Erythroblast (primary cell): ENCODE results near the gene DNAJB6.
A peak's percentile ranks its signal among the peaks of the same experiment; 100 is the strongest.

Experiments
- DNase-seq, 2 experiments: peaks; one replicate each; lab custom pipeline; 2025; lab: John Stamatoyannopoulos, UW
- GATA1 ChIP-seq: IDR thresholded peaks from 2 replicates; pipeline ENCODE4 v1.6.1; 2011; ENCODE audit warnings: low read depth, mild to moderate bottlenecking, control low read depth, low read length, moderate library complexity
- POLR2A ChIP-seq: IDR thresholded peaks from 2 replicates; pipeline ENCODE4 v1.6.1; 2011; ENCODE audit warnings: mild to moderate bottlenecking, low read length

The DNAJB6 gene

DNA sequence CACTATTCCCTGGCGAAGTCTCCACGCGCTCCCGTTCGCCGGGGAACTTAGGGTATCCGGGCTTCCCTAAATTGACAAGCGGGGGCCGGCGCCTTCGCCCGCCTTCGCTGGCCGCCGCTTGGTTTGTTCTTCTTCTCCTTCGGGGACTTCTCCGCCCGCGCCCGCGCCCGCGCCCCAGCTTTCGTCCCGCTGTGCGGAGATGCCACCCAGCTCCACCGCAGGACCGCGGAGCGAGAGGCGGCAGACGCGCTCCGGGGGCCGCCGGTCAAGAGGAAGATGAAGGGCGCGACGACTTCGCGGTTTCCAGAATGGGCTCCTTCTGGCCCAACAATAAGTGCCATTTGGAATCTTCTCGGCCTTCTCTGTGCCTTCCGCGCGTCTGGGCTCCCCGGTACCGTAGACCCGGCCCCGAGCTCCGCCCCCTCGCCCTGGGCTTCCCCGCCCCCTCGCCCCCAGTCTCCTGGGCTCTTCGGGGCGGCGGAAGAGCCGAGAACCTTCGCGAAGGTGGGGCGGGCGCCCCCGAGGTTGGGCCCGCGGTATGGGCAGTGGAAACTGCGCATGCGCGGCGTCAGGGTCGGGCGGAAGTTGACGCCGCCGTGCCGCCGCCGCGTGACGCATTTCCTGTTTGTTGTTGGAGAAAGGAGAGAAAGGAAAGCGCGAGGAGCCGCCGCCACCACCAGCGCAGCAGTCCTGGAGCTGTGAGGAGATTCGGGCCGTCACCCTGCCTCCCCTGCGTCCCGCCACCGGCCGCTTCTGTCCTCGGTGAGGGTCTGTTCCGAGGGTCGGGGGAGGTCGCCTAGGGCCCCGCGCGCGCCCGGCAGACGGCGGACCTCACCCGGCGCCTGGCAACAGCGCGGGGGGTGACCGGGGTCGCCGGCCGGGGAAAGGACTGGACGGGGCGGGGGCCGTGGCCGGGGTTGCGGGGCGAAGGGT is at the start of gene DNAJB6:
Gene DNAJB6 (plus strand): TSS at position 622 of the 933 bp plus-strand sequence. CDS start 21,569 bp downstream, outside the sequence.
- TF ChIP-seq GATA1 (no peak), POLR2A (peak; percentile 80)
- peak; percentile 95 to 97 for DNase-seq

DNA sequence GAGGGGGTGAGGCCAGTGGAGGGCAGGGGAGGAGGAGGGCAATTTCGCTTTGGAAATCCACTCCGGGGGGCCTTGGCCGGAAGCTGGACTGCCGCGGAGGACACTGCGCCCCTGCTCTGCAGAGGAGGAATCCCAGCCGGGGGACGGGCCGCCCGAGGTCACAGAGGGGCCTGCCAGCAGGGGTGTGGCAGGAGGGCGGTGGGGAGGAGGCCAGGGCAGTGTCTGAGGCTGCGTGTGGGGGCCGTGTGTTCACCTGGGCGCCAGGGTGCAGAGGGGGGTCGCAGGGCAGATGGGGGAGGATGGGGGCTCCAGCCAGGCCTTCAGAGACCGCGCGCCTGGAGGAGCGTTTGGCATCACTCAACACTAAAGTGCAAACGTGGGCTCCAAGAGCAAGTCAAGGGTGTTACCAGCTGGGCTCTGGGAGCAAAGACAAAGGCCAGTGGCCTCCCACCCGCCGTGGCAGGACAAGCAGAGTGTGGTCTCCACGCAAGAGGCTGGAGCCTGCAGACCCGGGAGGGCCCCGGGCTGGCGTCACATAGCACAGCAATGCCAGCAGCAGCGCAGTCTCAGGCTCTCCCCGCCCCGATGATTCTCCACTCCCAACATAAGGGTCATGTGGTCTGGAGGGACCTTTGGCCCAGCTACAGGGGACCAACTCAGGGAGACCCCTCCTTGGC is 45.3 kb upstream of the DNAJB6 start:
- TF ChIP-seq GATA1 (no peak), POLR2A (no peak)
- no peak for DNase-seq

DNA sequence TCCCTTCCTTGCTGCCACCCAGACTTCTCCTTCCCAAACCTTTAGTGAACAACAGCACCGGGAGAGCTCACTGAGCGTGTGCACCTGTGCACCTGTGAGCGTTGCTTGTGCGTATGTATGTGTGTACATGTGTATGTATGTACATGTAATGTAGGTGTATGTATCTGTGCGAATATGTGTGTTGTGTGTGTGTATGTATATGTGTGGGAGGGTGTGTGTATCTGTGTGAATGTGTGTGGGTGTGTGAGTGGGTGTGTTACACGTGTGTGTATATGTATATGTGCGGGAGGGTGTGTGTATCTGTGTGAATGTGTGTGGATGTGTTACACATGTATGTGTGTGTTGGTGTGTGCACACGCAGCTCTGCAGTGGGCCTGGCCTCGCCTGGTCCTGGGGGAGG is 44.5 kb upstream of the DNAJB6 start:
- no peak for DNase-seq
- TF ChIP-seq GATA1 (no peak), POLR2A (no peak)

DNA sequence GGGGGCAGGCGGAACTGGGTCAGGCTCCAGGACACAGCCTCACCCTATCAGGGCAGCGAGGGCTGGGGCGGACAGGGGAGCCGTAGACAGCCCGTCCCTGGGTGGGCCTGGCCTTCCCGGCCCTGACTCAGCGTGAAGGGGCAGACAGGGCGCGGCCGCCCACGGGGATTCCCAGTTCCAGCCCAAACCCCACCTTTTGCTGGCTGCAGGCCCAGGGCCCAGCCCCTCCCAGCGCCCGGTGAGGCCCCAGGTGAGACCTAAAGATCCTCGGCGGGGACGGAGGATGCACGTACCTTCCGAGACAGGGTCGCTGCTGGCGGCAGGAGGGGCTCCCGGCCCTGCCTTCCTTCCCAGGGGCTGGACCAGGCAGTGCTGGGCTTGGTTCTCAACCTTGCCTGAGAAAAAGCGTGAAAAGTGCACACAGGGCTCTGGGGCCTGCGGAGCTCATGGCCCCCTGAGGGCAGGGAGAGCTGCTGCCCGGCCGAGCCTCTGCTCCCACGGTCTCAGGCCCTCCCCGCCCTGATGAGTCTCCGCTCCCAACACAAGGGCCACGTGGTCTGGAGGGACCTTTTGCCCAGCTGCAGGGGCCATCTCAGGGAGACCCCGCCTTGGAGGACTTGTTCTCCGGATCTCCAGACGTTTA is 43.9 kb upstream of the DNAJB6 start:
- TF ChIP-seq POLR2A, result no peak
- TF ChIP-seq GATA1, result no peak
- DNase-seq, result no peak

DNA sequence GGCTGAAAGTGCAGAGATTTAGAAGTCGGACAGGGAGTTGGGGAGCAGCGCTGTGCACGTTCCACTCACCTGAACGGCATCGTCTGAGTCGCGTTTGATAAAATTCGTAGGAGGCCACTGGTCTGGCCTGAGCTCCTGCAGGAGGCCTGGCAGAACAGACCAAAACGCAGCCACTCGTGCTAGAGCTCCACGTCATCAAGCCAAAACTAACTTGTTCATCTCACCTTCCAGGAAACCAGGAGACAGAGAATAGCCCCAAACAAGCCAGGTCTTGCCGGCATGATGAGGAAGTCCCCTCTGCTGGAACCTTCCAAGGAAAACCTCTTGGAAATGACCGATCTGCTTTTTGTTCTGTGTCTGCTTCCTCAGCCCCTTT is 43.4 kb upstream of the DNAJB6 start:
- DNase-seq, result no peak
- TF ChIP-seq GATA1, result no peak
- TF ChIP-seq POLR2A, result no peak

DNA sequence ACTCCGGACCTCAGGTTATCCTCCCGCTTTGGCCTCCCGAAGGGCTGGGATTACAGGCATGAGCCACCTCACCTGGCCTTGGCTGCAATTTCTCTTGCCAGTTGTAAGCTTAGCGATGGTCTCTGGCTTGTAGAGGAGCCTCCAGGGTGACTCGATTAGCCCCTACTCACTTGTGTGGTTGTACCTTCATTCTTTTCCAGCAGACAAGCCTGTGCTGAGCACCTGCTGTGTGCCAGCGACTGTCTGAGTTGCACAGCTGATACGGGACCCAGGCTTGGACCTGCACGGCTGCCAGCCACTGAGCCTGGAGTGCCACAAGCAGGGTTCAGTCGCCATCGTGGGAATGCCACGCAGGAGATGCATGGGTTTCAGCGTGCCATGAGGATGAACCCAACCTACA is 42.0 kb upstream of the DNAJB6 start:
- no peak for DNase-seq
- TF ChIP-seq POLR2A, result no peak
- no peak for TF ChIP-seq GATA1

DNA sequence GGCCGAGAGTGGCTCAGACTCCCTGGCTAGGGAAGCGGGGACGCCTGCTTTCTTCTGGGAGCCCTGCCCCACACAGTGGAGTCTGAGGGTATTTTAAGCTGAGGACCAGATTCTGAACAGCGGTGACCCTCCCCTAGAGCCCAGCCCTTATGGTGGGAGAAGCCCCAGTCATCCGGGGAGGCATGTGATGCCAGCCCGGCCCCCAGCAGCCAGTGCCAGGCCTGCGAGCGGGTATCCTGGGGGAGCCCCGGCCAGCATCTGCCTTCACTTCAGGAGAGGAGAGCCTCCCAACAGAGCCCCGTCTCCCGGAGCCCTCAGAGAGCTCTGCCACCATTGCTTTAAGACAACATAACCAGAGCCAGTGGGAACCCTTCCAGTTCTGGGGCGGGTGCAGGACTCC is 41.5 kb upstream of the DNAJB6 start:
- TF ChIP-seq GATA1, result no peak
- no peak for TF ChIP-seq POLR2A
- no peak for DNase-seq

DNA sequence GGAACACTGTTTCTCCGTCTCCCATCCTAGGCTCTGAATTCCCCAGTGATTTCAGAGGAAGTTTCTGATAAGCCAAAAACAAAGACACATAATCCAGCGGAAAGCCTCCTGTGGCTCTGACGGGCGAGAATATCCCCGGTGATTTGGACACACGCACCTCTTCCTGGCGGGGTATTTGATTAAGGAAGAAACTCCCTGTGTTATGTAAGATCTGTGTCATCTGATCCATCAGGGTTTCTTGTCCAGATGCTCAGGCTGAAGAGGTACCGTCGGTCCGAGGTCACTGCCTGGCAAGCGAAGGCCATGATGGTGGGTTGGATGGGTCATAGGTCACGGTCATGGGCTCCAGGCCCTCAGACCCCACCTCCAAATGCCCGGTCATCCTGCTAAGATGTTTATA is 39.6 kb upstream of the DNAJB6 start:
- no peak for DNase-seq
- TF ChIP-seq POLR2A, result no peak
- no peak for TF ChIP-seq GATA1

DNA sequence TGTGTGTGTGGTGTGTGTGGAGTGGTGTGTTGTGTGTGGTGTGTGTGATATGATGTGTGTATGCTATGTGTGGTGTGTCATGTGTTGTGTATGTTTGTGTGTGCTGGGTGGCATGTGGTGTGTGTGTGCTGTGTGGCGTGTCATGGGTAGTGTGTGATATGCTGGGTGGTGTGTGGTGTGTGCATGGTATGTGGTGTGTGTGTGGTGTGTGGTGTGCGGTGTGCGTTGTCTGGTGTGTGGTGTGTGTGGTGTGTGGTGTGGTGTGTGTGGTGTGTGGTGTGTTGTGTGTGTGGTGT is 37.5 kb upstream of the DNAJB6 start:
- TF ChIP-seq POLR2A (no peak), GATA1 (no peak)
- no peak for DNase-seq

DNA sequence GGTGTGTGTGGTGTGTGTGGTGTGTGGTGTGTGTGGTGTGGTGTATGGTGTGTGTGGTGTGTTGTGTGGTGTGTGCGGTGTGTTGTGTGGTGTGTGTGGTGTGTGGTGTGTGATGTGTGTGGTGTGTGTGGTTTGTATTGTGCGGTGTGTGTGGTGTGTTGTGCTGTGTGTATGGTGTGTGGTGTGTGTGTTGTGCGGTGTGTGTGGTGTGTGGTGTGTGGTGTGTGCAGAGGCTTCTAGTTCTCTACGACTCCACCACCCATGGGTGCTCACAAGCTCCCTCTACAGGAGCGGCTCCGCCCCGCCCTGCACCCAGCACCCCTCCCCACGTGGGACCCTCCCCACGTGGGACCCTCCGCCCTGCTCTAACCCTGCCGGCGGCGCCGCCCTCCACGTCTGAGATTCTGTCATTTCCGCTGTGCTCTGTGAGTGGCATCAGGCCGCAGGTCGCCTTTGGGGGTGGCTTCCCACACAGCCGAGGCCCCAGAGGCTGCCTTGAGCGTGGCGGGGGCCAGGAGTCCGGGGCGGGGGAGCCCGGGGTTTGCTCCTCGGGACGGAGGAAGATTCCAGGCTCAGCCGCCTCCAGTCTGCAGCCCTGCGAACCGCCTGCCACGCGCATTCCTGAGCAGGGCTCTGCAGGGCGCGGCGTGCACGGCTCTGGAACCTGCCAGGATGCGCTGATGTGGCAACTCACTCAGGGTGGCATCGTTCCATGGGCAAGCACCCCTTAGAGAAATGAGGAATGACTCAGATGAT is 37.0 kb upstream of the DNAJB6 start:
- TF ChIP-seq GATA1, result no peak
- no peak for TF ChIP-seq POLR2A
- peak in 1 of 2 experiments; percentile 37 for DNase-seq

DNA sequence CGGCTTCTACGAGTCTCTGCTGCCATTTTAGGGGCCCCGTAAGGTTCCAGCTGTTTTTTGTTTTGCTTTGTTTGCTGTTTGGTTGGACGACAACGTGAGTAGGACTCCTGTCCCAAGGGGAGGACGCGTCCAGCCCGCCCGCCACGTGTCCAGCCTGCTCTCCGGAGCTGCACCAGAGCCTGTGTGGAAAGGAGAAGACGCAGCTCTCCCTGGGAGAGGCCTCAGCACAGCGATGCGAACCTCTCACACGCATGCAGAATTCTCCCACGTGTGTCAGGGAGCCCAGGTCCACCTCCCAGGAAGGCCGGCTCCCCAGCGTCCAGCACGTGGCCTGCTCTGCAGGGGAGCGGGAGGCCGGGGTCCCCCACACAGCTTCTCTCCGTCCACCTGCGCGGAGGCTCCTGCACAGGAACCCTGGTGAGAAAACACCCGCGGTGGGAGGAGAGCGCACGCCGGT is 36.4 kb upstream of the DNAJB6 start:
- TF ChIP-seq GATA1 (no peak), POLR2A (no peak)
- no peak for DNase-seq

DNA sequence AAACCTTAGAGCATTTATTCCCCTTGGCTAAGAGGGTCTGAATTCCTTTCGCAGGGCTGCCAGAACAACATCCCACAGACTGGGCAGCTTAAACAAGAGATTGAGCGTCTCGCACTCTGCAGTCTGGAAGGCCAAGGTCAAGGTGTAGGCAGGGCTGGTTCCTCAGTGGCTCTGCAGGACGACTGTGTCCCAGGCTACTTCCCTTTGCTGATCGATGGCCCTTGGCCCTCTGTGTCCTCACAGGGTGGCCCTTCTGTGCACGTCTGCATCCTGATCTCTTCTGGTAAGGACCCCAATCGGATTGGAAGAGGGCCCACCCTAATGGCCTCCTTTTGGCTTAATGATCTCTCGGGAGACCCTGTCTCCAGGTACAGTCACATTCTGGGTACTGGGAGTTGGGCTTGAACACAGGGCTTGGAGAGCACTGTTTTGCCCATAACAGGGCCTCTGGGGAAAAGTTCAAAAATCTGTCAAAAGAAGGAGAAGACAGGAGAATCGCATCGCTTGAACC is 35.1 kb upstream of the DNAJB6 start:
- DNase-seq, result no peak
- TF ChIP-seq POLR2A (no peak), GATA1 (no peak)
